Daoy (cell line): ENCODE results near the gene PACRG. TPM values are rescaled to one million over a fixed set of nuclear protein-coding genes. Genes with fewer than 3 reads are reported as not detected.

Source experiments
- DNase-seq: peaks from one replicate; pipeline ENCODE4 v3.0.0-alpha.2; 2015; ENCODE audit warnings: low read depth
- total RNA-seq: library from RNA; depleted of rRNA; stranded (reverse); fragments of >200 nt; shearing (Covaris generic); gene quantifications from 2 replicates; pipeline ENCODE4 v1.2.3, GENCODE V29; 2014

PACRG gene
- total RNA-seq, 1 experiment from 2014 or later: not detected

GRCh38 chr6:163008626-163009025 lies 280.9 kb downstream of the PACRG start:
- DNase-seq: no peak

GRCh38 chr6:163010145-163010544 lies 282.4 kb downstream of the PACRG start:
- DNase-seq: no peak

- DNase-seq: no peak
Measured at GRCh38 chr6:163014736-163015135, 287.0 kb downstream of the PACRG start.

GRCh38 chr6:163017801-163018200 lies 290.0 kb downstream of the PACRG start:
- DNase-seq: no peak

GRCh38 chr6:163019926-163020325 lies 292.2 kb downstream of the PACRG start:
- no peak for DNase-seq

GRCh38 chr6:163021054-163021453 lies 293.3 kb downstream of the PACRG start:
- no peak for DNase-seq

- no peak for DNase-seq
Measured at GRCh38 chr6:163023700-163024099, 295.9 kb downstream of the PACRG start.

GRCh38 chr6:163026893-163027292 lies 299.1 kb downstream of the PACRG start:
- no peak for DNase-seq

- no peak for DNase-seq
Measured at GRCh38 chr6:163030980-163031379, 303.2 kb downstream of the PACRG start.

- DNase-seq: no peak
Measured at GRCh38 chr6:163031931-163032330, 304.2 kb downstream of the PACRG start.

- DNase-seq: no peak
Measured at GRCh38 chr6:163036160-163036645, 308.4 kb downstream of the PACRG start.

GRCh38 chr6:163038317-163038716 lies 310.5 kb downstream of the PACRG start:
- no peak for DNase-seq

GRCh38 chr6:163048345-163048744 lies 320.6 kb downstream of the PACRG start:
- DNase-seq: no peak

GRCh38 chr6:163053667-163054344 lies 326.0 kb downstream of the PACRG start:
- no peak for DNase-seq

GRCh38 chr6:163054641-163055040 lies 326.9 kb downstream of the PACRG start:
- DNase-seq: peak; percentile 37

GRCh38 chr6:163057260-163057659 lies 329.5 kb downstream of the PACRG start:
- no peak for DNase-seq

- no peak for DNase-seq
Measured at GRCh38 chr6:163062790-163063189, 335.0 kb downstream of the PACRG start.

GRCh38 chr6:163063561-163063960 lies 335.8 kb downstream of the PACRG start:
- DNase-seq: no peak

GRCh38 chr6:163064397-163064796 lies 336.6 kb downstream of the PACRG start:
- no peak for DNase-seq

GRCh38 chr6:163066200-163066599 lies 338.4 kb downstream of the PACRG start:
- DNase-seq: no peak

GRCh38 chr6:163077134-163077533 lies 349.4 kb downstream of the PACRG start:
- no peak for DNase-seq

GRCh38 chr6:163078712-163079111 lies 350.9 kb downstream of the PACRG start:
- DNase-seq: no peak

GRCh38 chr6:163080228-163080627 lies 352.5 kb downstream of the PACRG start:
- no peak for DNase-seq

- DNase-seq: no peak
Measured at GRCh38 chr6:163083141-163083540, 355.4 kb downstream of the PACRG start.
